HCT116 (cell line): Measurements from ENCODE around the gene ZMYND10. TPM values are rescaled to one million over a fixed set of nuclear protein-coding genes. Genes with fewer than 3 reads are reported as not detected.

Experiments used
- ATAC-seq: fragments of 200-7000 bp; cut with Tn5 transposase; 2 replicates; pipeline ENCODE4 v1.9.1; 2020; ENCODE audit warnings: mild to moderate bottlenecking, moderate library complexity
- BruUV-seq: library from RNA; stranded (reverse); fragments of 400-500 nt; replicated peaks from 2 replicates; lab custom pipeline; 2021; lab: Mats Ljungman, UMichigan
- CTCF ChIA-PET: fragments of 300-600 bp; sonication (Branson Sonifier 250); formaldehyde crosslinking; loops from one replicate; lab custom pipeline; 2021; ENCODE audit warnings: antibody characterized with exemption; lab: Charles Lee
- POLR2A ChIA-PET: fragments of 300-600, 350-600 bp; sonication (Branson Sonifier 250); formaldehyde crosslinking; loops from one replicate; lab custom pipeline; 2021; ENCODE audit warnings: antibody characterized with exemption; lab: Charles Lee
- RAD21 ChIA-PET, 2 experiments: fragments of 300-600 bp; sonication (Branson Sonifier 250); formaldehyde crosslinking; loops; one replicate each; lab custom pipeline; 2023; ENCODE audit warnings: low total read pairs in 2 of 2; ENCODE audit not compliant: uncharacterized antibody in 2 of 2, unreplicated experiment in 2 of 2, low non-redundant PET in 1 of 2; lab: Charles Lee
- DNase-seq: peaks from one replicate; pipeline ENCODE4 v3.0.0-alpha.2; 2010; ENCODE audit warnings: low read depth, low spot score
- H2AFZ ChIP-seq: fragments of 200-600 bp; shearing (Covaris generic), sonication (generic); 2 replicates; pipeline ENCODE4 v1.6.1; 2017; ENCODE audit warnings: low read depth, mixed run types, mixed read lengths, antibody characterized with exemption, low read length; ENCODE audit not compliant: poor library complexity, severe bottlenecking
- H3K27ac ChIP-seq: 2 replicates; pipeline ENCODE4 v1.5.1; 2012; ENCODE audit warnings: low read depth, low read length
- H3K27me3 ChIP-seq: fragments of 200-600 bp; sonication (generic); 2 replicates; pipeline ENCODE4 v1.6.1; 2016; ENCODE audit warnings: mixed run types, low read length, mixed read lengths; ENCODE audit not compliant: insufficient read depth
- H3K36me3 ChIP-seq, 2 experiments: fragments of 200-500 bp in 1 of 2; fragments of 200-600 bp in 1 of 2; sonication (Bioruptor generic) in 1 of 2; sonication (generic) in 1 of 2; 2 replicates each; pipeline versions ENCODE4 v1.5.1 to v1.6.1; 2014 to 2016; ENCODE audit warnings: low read length in 2 of 2, inconsistent platforms in 1 of 2, mixed read lengths in 1 of 2, mixed run types in 1 of 2; ENCODE audit not compliant: insufficient read depth in 2 of 2, control insufficient read depth in 1 of 2
- H3K4me1 ChIP-seq, 2 experiments: fragments of 200-600 bp in 1 of 2; sonication (generic) in 1 of 2; 2 replicates each; pipeline versions ENCODE4 v1.5.1 to v1.6.1; 2012 to 2017; ENCODE audit warnings: low read length in 2 of 2, inconsistent platforms in 1 of 2, mild to moderate bottlenecking in 1 of 2, mixed read lengths in 1 of 2, mixed run types in 1 of 2, moderate library complexity in 1 of 2; ENCODE audit not compliant: insufficient read depth in 2 of 2, control insufficient read depth in 1 of 2
- H3K4me2 ChIP-seq: fragments of 200-600 bp; sonication (generic); 2 replicates; pipeline ENCODE4 v1.6.1; 2017; ENCODE audit warnings: mixed run types, low read length, mixed read lengths
- H3K4me3 ChIP-seq, 2 experiments: fragments of 200-600 bp in 1 of 2; sonication (generic) in 1 of 2; replicated peaks in 1 of 2; 2 replicates each; pipeline ENCODE4 v1.5.1; 2011 to 2016; ENCODE audit warnings: low read length in 2 of 2, control low read depth in 1 of 2, low read depth in 1 of 2, mild to moderate bottlenecking in 1 of 2, mixed read lengths in 1 of 2, mixed run types in 1 of 2
- H3K79me2 ChIP-seq: fragments of 200-600 bp; sonication (generic); 2 replicates; pipeline ENCODE4 v1.6.1; 2017; ENCODE audit warnings: mild to moderate bottlenecking, mixed run types, low read length, moderate library complexity, mixed read lengths; ENCODE audit not compliant: insufficient read depth
- H3K9ac ChIP-seq: fragments of 200-600 bp; sonication (generic); 2 replicates; pipeline ENCODE4 v1.6.1; 2016; ENCODE audit warnings: low read length, mixed read lengths
- H3K9me2 ChIP-seq: fragments of 200-600 bp; sonication (generic), shearing (Covaris generic); 2 replicates; pipeline ENCODE4 v1.6.1; 2017; ENCODE audit warnings: mixed run types, mild to moderate bottlenecking, moderate library complexity; ENCODE audit not compliant: insufficient read depth
- H3K9me3 ChIP-seq, 2 experiments: fragments of 200-500 bp in 1 of 2; fragments of 200-600 bp in 1 of 2; sonication (Bioruptor generic) in 1 of 2; sonication (generic) in 1 of 2; 2 replicates each; pipeline ENCODE4 v1.6.1; 2014 to 2017; ENCODE audit warnings: low read length in 2 of 2, mixed read lengths in 2 of 2, inconsistent platforms in 1 of 2, low read depth in 1 of 2, mild to moderate bottlenecking in 1 of 2, mixed run types in 1 of 2, moderate library complexity in 1 of 2; ENCODE audit not compliant: control insufficient read depth in 1 of 2, insufficient read depth in 1 of 2
- H4K20me1 ChIP-seq: fragments of 200-600 bp; sonication (generic), shearing (Covaris generic); 2 replicates; pipeline ENCODE4 v1.6.1; 2017; ENCODE audit warnings: mixed run types, mild to moderate bottlenecking, moderate library complexity; ENCODE audit not compliant: insufficient read depth
- CBX3 ChIP-seq: IDR thresholded peaks from 2 replicates; pipeline ENCODE4 v1.6.1; 2012; ENCODE audit warnings: low read depth
- CEBPB ChIP-seq: IDR thresholded peaks from 2 replicates; pipeline ENCODE4 v1.6.1; 2012; ENCODE audit warnings: low read depth
- EZH2 ChIP-seq: fragments of 200-600 bp; sonication (generic); IDR thresholded peaks from 2 replicates; pipeline ENCODE4 v1.6.1; 2017; ENCODE audit warnings: antibody characterized with exemption, mixed run types
- EZH2phosphoT487 ChIP-seq: fragments of 200-600 bp; IDR thresholded peaks from 2 replicates; pipeline ENCODE4 v1.6.1; 2018; ENCODE audit warnings: antibody characterized with exemption, borderline replicate concordance
- FOSL1 ChIP-seq: IDR thresholded peaks from 2 replicates; pipeline ENCODE4 v1.6.1; 2012; ENCODE audit warnings: low read depth
- MAX ChIP-seq: IDR thresholded peaks from 2 replicates; pipeline ENCODE4 v1.6.1; 2012
- POLR2A ChIP-seq: IDR thresholded peaks from 2 replicates; pipeline ENCODE4 v1.7.0; 2011; ENCODE audit warnings: borderline replicate concordance; ENCODE audit not compliant: insufficient read depth, insufficient read length; ENCODE audit errors: extremely low read depth
- REST ChIP-seq: IDR thresholded peaks from 2 replicates; pipeline ENCODE4 v1.6.1; 2012; ENCODE audit warnings: low read depth
- SP1 ChIP-seq: IDR thresholded peaks from 2 replicates; pipeline ENCODE4 v1.6.1; 2012; ENCODE audit warnings: low read depth
- SRF ChIP-seq: IDR thresholded peaks from 2 replicates; pipeline ENCODE4 v1.6.1; 2012; ENCODE audit warnings: low read depth
- YY1 ChIP-seq: IDR thresholded peaks from 2 replicates; pipeline ENCODE4 v1.6.1; 2011; ENCODE audit warnings: low read length, low read depth, moderate library complexity, mild to moderate bottlenecking; ENCODE audit not compliant: insufficient replicate concordance; ENCODE audit errors: extremely low read depth
- ZFX ChIP-seq: fragments of 450-650 bp; IDR thresholded peaks from 2 replicates; pipeline ENCODE4 v1.6.1; 2017
- ZNF274 ChIP-seq: fragments of 200-500 bp; sonication (Bioruptor generic); IDR thresholded peaks from 2 replicates; pipeline ENCODE4 v1.6.1; 2014; ENCODE audit warnings: mild to moderate bottlenecking, low read depth, low read length, inconsistent platforms
- intact Hi-C: fragments of 100-400 bp; cut with micrococcal nuclease; formaldehyde crosslinking; loops from 2 replicates; pipeline ENCODE4 v1.10.0; 2022
- total RNA-seq: library from RNA; stranded (reverse); gene quantifications from one replicate; pipeline ENCODE4 v1.2.1, GENCODE V29; 2021; ENCODE audit not compliant: unreplicated experiment

Gene ZMYND10
- total RNA-seq, 1 experiment from 2014 or later: 3.3 TPM

DNA sequence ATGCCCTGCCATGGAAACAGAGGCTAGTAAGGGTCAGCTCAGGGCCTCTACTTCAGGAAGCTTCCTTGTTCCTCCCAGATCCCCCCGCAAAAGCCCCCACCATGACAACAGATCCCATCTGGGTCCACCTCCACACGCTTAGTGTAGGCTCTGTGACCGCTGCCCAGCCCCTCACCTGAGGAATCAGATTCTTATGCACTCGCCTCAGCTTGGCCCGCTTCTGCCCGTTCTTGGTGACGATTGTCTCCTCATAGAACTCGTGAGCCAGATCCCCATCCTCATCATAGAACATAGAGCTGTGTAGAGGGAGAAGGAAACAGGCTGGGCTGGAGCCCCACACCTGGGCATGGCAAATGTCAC is 19.4 kb downstream of the ZMYND10 start:
- ChIA-PET RAD21 (no interaction called here), CTCF (no interaction called here), POLR2A (no interaction called here)
- intact Hi-C loops: no loop called here
- Histone ChIP-seq H3K79me2 (peaks cover 35% of the 10 kb centered on the region), H3K9me2 (no peaks in the 10 kb centered on the region), H3K27me3 (no peaks in the 10 kb centered on the region), H3K9me3 (no peaks in the 10 kb centered on the region), H3K36me3 (peaks cover 25 to 26% of the 10 kb centered on the region in 2 experiments; a peak in 3 of 4 replicates), H2AFZ (no peak overlapping the region), H3K9ac (0 out of 2 replicates have a peak overlapping the region, but pooled peaks have one; percentile 86), H3K4me1 (peaks cover 23 to 46% of the 10 kb centered on the region in 2 experiments), H3K27ac (no peak overlapping the region), H4K20me1 (no peaks in the 10 kb centered on the region), H3K4me3 (no peak overlapping the region), H3K4me2 (peak overlapping the region; percentile 88; the same call in 1 of the 2 replicates)
- no TSS peak for BruUV-seq
- DNase-seq: no peak
- TF ChIP-seq SRF: no peak
- no peak for TF ChIP-seq FOSL1
- no peak for TF ChIP-seq ZFX
- TF ChIP-seq YY1: no peak
- no peak for TF ChIP-seq EZH2phosphoT487
- no peak for TF ChIP-seq EZH2
- no peak for TF ChIP-seq CEBPB
- TF ChIP-seq SP1: no peak
- no peak for TF ChIP-seq POLR2A
- no peak for ATAC-seq

- ChIA-PET RAD21 (no interaction called here), POLR2A (interaction anchor here (0.6 kb wide), 1 partner anchor 12 kb away, joined by 3 read pairs; no protein-coding TSS in a partner anchor), CTCF (interaction anchor here (1.3 to 1.8 kb wide), 2 partner anchors 33 to 56 kb away, joined by 4 to 8 read pairs; partner anchors contain the start of genes IFRD2 and SEMA3B)
- Histone ChIP-seq H4K20me1 (no peaks in the 10 kb centered on the region), H3K9ac (no peak overlapping the region), H3K4me3 (no peak overlapping the region), H3K36me3 (peaks cover 20 to 21% of the 10 kb centered on the region in 2 experiments; a peak in 3 of 4 replicates), H2AFZ (no peak overlapping the region), H3K27me3 (no peaks in the 10 kb centered on the region), H3K27ac (no peak overlapping the region), H3K79me2 (peaks cover 33% of the 10 kb centered on the region), H3K4me1 (peaks cover 23 to 47% of the 10 kb centered on the region in 2 experiments), H3K9me3 (no peaks in the 10 kb centered on the region), H3K4me2 (no peak overlapping the region), H3K9me2 (no peaks in the 10 kb centered on the region)
- no peak for ATAC-seq
- DNase-seq: no peak
- intact Hi-C loops: loop anchor here (2.0 kb wide), 1 partner anchor 65 kb away; no protein-coding TSS in a partner anchor
- no TSS peak for BruUV-seq
- TF ChIP-seq FOSL1 (no peak), REST (no peak), CBX3 (no peak), ZNF274 (no peak), EZH2phosphoT487 (no peak), ZFX (no peak), SP1 (no peak), MAX (no peak), EZH2 (no peak), CEBPB (no peak)
Measured at GRCh38 chr3:50325497-50326181, 19.9 kb downstream of the ZMYND10 start.
